Peyer's patch (tissue), 4 donors: ENCODE data around the gene MRNIP.

Experiments used
- POLR2A ChIP-seq, 2 donors: fragments of 450-650 bp; IDR thresholded peaks; one replicate each; pipeline ENCODE4 v1.5.1; 2017; ENCODE audit warnings: antibody characterized with exemption in 2 of 2, mild to moderate bottlenecking in 2 of 2, moderate library complexity in 2 of 2
- TF ChIP-seq, protein P1 (sequence below), 6 experiments: fragments of 450-650 bp in 4 of 6; fragments of 200-600 bp in 2 of 6; sonication (generic) in 1 of 6; IDR thresholded peaks; one replicate each; pipeline ENCODE4 v1.5.1; 2017 to 2019; ENCODE audit warnings: antibody characterized with exemption in 6 of 6, mild to moderate bottlenecking in 3 of 6, moderate library complexity in 1 of 6

- no peak for TF ChIP-seq POLR2A (IDR thresholded peaks at IDR 0.05)
- TF ChIP-seq, protein P1, sequence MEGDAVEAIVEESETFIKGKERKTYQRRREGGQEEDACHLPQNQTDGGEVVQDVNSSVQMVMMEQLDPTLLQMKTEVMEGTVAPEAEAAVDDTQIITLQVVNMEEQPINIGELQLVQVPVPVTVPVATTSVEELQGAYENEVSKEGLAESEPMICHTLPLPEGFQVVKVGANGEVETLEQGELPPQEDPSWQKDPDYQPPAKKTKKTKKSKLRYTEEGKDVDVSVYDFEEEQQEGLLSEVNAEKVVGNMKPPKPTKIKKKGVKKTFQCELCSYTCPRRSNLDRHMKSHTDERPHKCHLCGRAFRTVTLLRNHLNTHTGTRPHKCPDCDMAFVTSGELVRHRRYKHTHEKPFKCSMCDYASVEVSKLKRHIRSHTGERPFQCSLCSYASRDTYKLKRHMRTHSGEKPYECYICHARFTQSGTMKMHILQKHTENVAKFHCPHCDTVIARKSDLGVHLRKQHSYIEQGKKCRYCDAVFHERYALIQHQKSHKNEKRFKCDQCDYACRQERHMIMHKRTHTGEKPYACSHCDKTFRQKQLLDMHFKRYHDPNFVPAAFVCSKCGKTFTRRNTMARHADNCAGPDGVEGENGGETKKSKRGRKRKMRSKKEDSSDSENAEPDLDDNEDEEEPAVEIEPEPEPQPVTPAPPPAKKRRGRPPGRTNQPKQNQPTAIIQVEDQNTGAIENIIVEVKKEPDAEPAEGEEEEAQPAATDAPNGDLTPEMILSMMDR (IDR thresholded peaks at IDR 0.05) = no peak
Measured at GRCh38 chr5:179798144-179798770, 60.4 kb downstream of the MRNIP start.
